GM12891 (cell line): ENCODE data around the gene DYNC1LI2.

Source experiments
- POLR2A ChIP-seq: IDR thresholded peaks from 2 replicates; pipeline ENCODE4 v1.6.1; 2011; ENCODE audit warnings: low read depth, low read length, control low read depth
- POLR2AphosphoS5 ChIP-seq: IDR thresholded peaks from 2 replicates; pipeline ENCODE4 v1.6.1; 2011; ENCODE audit warnings: low read depth, low read length, control low read depth

- 0 out of 2 replicates have a peak, but pooled peaks have one; percentile 38 for TF ChIP-seq POLR2AphosphoS5
- TF ChIP-seq POLR2A: peak; percentile 66
These were observed at the start of gene DYNC1LI2 for GRCh38 chr16:66751303-66751991.
